ENCODE data around the gene CXCR6. TPM values are rescaled to one million over a fixed set of nuclear protein-coding genes. Genes with fewer than 3 reads are reported as not detected.

The CXCR6 gene
- total and polyA plus RNA-seq, 2 donors (not counting 1 experiment from before 2014, with no cell fraction given) = not detected

- H3K4me3 ChIP-seq (replicated peaks in 1 of 4; ENCODE audit: control extremely low read depth in 1 of 4, insufficient read depth in 1 of 4, low read depth in 3 of 4, low read length in 4 of 4) = no peak overlapping the region
- H3K79me2 ChIP-seq (ENCODE audit: control insufficient read depth, insufficient read depth, low read length) = no peaks in the 10 kb centered on the region
- H3K4me1 ChIP-seq (ENCODE audit: control insufficient read depth, extremely low read depth, insufficient read depth, low read length) = peaks cover 11% of the 10 kb centered on the region
- H3K36me3 ChIP-seq (ENCODE audit: control insufficient read depth, insufficient read depth, low read length) = no peaks in the 10 kb centered on the region
- H3K9me3 ChIP-seq (ENCODE audit: control insufficient read depth, insufficient read depth, low read depth, low read length) = no peaks in the 10 kb centered on the region
- DNase-seq (ENCODE audit: low read depth in 2 of 2) = peak; percentile 72 to 85
- no peak overlapping the region for H3K27ac ChIP-seq (ENCODE audit: insufficient read depth, low read length)
- TF ChIP-seq CTCF (conservative IDR thresholded peaks at IDR 0.05 in 1 of 2, IDR thresholded peaks at IDR 0.05 in 1 of 2; ENCODE audit: low read depth in 1 of 2, low read length in 2 of 2) (peak; percentile 43 to 71), EZH2 (IDR thresholded peaks at IDR 0.05; ENCODE audit: low read length, missing control alignments) (no peak)
- H3K4me2 ChIP-seq (ENCODE audit: extremely low read depth, insufficient read depth, low read length) = no peak overlapping the region
- H2AFZ ChIP-seq (ENCODE audit: low read length) = no peak overlapping the region
- H4K20me1 ChIP-seq (ENCODE audit: control insufficient read depth, extremely low read depth, insufficient read depth, low read length) = no peaks in the 10 kb centered on the region
- H3K9ac ChIP-seq (ENCODE audit: insufficient read depth, low read length) = no peak overlapping the region
- no peaks in the 10 kb centered on the region for H3K27me3 ChIP-seq (ENCODE audit: control insufficient read depth, insufficient read depth, low read length)
Observed at GRCh38 chr3:45906681-45907407, 36.4 kb upstream of the CXCR6 start.

- Histone ChIP-seq H3K4me3 (replicated peaks in 1 of 4; ENCODE audit: control extremely low read depth in 1 of 4, insufficient read depth in 1 of 4, low read depth in 3 of 4, low read length in 4 of 4) (no peak overlapping the region), H3K27ac (ENCODE audit: insufficient read depth, low read length) (no peak overlapping the region)
Observed at GRCh38 chr3:45907769-45908705, 35.2 kb upstream of the CXCR6 start.

More at GRCh38 chr3:45907769-45908705, 35.2 kb upstream of the CXCR6 start:
- H2AFZ ChIP-seq (ENCODE audit: low read length) = no peak overlapping the region
- no peak overlapping the region for H3K4me2 ChIP-seq (ENCODE audit: extremely low read depth, insufficient read depth, low read length)
- no peaks in the 10 kb centered on the region for H3K36me3 ChIP-seq (ENCODE audit: control insufficient read depth, insufficient read depth, low read length)
- peaks cover 11% of the 10 kb centered on the region for H3K4me1 ChIP-seq (ENCODE audit: control insufficient read depth, extremely low read depth, insufficient read depth, low read length)
- no peaks in the 10 kb centered on the region for H3K27me3 ChIP-seq (ENCODE audit: control insufficient read depth, insufficient read depth, low read length)
- TF ChIP-seq EZH2 (IDR thresholded peaks at IDR 0.05; ENCODE audit: low read length, missing control alignments) = no peak
- TF ChIP-seq CTCF (conservative IDR thresholded peaks at IDR 0.05 in 1 of 2, IDR thresholded peaks at IDR 0.05 in 1 of 2; ENCODE audit: low read depth in 1 of 2, low read length in 2 of 2) = no peak
- no peak overlapping the region for H3K9ac ChIP-seq (ENCODE audit: insufficient read depth, low read length)
- H3K79me2 ChIP-seq (ENCODE audit: control insufficient read depth, insufficient read depth, low read length) = no peaks in the 10 kb centered on the region
- H3K9me3 ChIP-seq (ENCODE audit: control insufficient read depth, insufficient read depth, low read depth, low read length) = no peaks in the 10 kb centered on the region
- peak; percentile 59 to 64 for DNase-seq (ENCODE audit: low read depth in 2 of 2)
- H4K20me1 ChIP-seq (ENCODE audit: control insufficient read depth, extremely low read depth, insufficient read depth, low read length) = no peaks in the 10 kb centered on the region
